Mesenchymal stem cell (in vitro differentiated cells and primary cell): ENCODE measurements around the gene CASS4.

ENCODE experiments used
- DNase-seq: peaks from one replicate; pipeline ENCODE4 v3.0.0-alpha.2; 2013
- H2AFZ ChIP-seq: one replicate; pipeline ENCODE4 v1.6.1; 2013; ENCODE audit warnings: low read depth, mild to moderate bottlenecking, control low read depth, inconsistent platforms, low read length, moderate library complexity
- H2AK5ac ChIP-seq: 2 replicates; pipeline ENCODE4 v1.6.1; 2013; ENCODE audit warnings: low read length, moderate library complexity, mild to moderate bottlenecking, inconsistent platforms; ENCODE audit not compliant: severe bottlenecking
- H2BK120ac ChIP-seq: one replicate; pipeline ENCODE4 v1.6.1; 2013; ENCODE audit warnings: low read depth, mild to moderate bottlenecking, inconsistent platforms, low read length, moderate library complexity
- H2BK12ac ChIP-seq, 2 experiments: one replicate each; pipeline ENCODE4 v1.6.1; 2013; ENCODE audit warnings: inconsistent platforms in 2 of 2, low read length in 2 of 2, mild to moderate bottlenecking in 2 of 2, moderate library complexity in 2 of 2, control low read depth in 1 of 2
- H2BK15ac ChIP-seq: one replicate; pipeline ENCODE4 v1.6.1; 2013; ENCODE audit warnings: mild to moderate bottlenecking, low read depth, inconsistent platforms; ENCODE audit not compliant: poor library complexity, severe bottlenecking
- H2BK5ac ChIP-seq: 2 replicates; pipeline ENCODE4 v1.6.1; 2013; ENCODE audit warnings: low read depth, mild to moderate bottlenecking, low read length, control low read depth, inconsistent platforms; ENCODE audit not compliant: poor library complexity, severe bottlenecking
- H3K14ac ChIP-seq, 2 experiments: one replicate each; pipeline ENCODE4 v1.6.1; 2013; ENCODE audit warnings: inconsistent platforms in 2 of 2, low read length in 2 of 2, control low read depth in 1 of 2, mild to moderate bottlenecking in 1 of 2, moderate library complexity in 1 of 2
- H3K18ac ChIP-seq, 2 experiments: one replicate each; pipeline ENCODE4 v1.6.1; 2013; ENCODE audit warnings: inconsistent platforms in 2 of 2, low read length in 2 of 2, control low read depth in 1 of 2, low read depth in 1 of 2, mild to moderate bottlenecking in 1 of 2
- H3K23ac ChIP-seq, 2 experiments: one replicate each; pipeline ENCODE4 v1.6.1; 2013; ENCODE audit warnings: inconsistent platforms in 2 of 2, low read length in 2 of 2, mild to moderate bottlenecking in 2 of 2, moderate library complexity in 2 of 2, control low read depth in 1 of 2
- H3K27ac ChIP-seq: 2 replicates; pipeline ENCODE4 v1.5.1; 2013; ENCODE audit warnings: mild to moderate bottlenecking, moderate library complexity, low read length, control low read depth, inconsistent platforms; ENCODE audit not compliant: poor library complexity, severe bottlenecking
- H3K27me3 ChIP-seq, 2 experiments: 2 replicates each; pipeline versions ENCODE4 v1.6.1 to v1.7.0; 2013; ENCODE audit warnings: low read length in 2 of 2, mild to moderate bottlenecking in 2 of 2, moderate library complexity in 2 of 2, control low read depth in 1 of 2, inconsistent platforms in 1 of 2; ENCODE audit not compliant: control insufficient read depth in 1 of 2, insufficient read depth in 1 of 2
- H3K36me3 ChIP-seq, 2 experiments: 2 replicates each; pipeline versions ENCODE4 v1.6.1 to v1.7.0; 2013; ENCODE audit warnings: low read length in 2 of 2, control low read depth in 1 of 2, inconsistent platforms in 1 of 2, low read depth in 1 of 2, mild to moderate bottlenecking in 1 of 2; ENCODE audit not compliant: insufficient read depth in 2 of 2, control insufficient read depth in 1 of 2
- H3K4ac ChIP-seq, 2 experiments: one replicate each; pipeline ENCODE4 v1.6.1; 2013; ENCODE audit warnings: inconsistent platforms in 2 of 2, low read length in 2 of 2, mild to moderate bottlenecking in 2 of 2, moderate library complexity in 2 of 2, control low read depth in 1 of 2, low read depth in 1 of 2
- H3K4me1 ChIP-seq: 2 replicates; pipeline ENCODE4 v1.6.1; 2013; ENCODE audit warnings: low read depth, low read length, control low read depth; ENCODE audit not compliant: control insufficient read depth, insufficient read depth
- H3K4me2 ChIP-seq: 2 replicates; pipeline ENCODE4 v1.6.1; 2013; ENCODE audit warnings: low read length, mild to moderate bottlenecking, inconsistent platforms; ENCODE audit not compliant: poor library complexity, severe bottlenecking
- H3K4me3 ChIP-seq, 2 experiments: 2 replicates each; pipeline versions ENCODE4 v1.5.1 to v1.7.0; 2013; ENCODE audit warnings: low read length in 2 of 2, mild to moderate bottlenecking in 2 of 2, control low read depth in 1 of 2, low read depth in 1 of 2; ENCODE audit not compliant: insufficient read depth in 1 of 2
- H3K79me1 ChIP-seq: replicated peaks from 2 replicates; pipeline ENCODE4 v1.6.1; 2013; ENCODE audit warnings: mild to moderate bottlenecking, control low read depth, low read length, inconsistent platforms; ENCODE audit not compliant: poor library complexity, severe bottlenecking
- H3K9ac ChIP-seq: 2 replicates; pipeline ENCODE4 v1.7.0; 2013; ENCODE audit warnings: mild to moderate bottlenecking, low read length, moderate library complexity
- H3K9me3 ChIP-seq: 2 replicates; pipeline ENCODE4 v1.7.0; 2013; ENCODE audit warnings: mild to moderate bottlenecking, low read length; ENCODE audit not compliant: control insufficient read depth
- H4K8ac ChIP-seq: one replicate; pipeline ENCODE4 v1.6.1; 2013; ENCODE audit warnings: inconsistent platforms, mild to moderate bottlenecking, low read length, moderate library complexity
- H4K91ac ChIP-seq: one replicate; pipeline ENCODE4 v1.6.1; 2013; ENCODE audit warnings: mild to moderate bottlenecking, low read length, inconsistent platforms
- WGBS: methylation state at CpG from one replicate; pipeline ENCODE4 v1.1.7; 2013; ENCODE audit warnings: mixed read lengths; 5-methylcytosine and 5-hydroxymethylcytosine counted together

CASS4 gene

GRCh38 chr20:56458206-56458821 is 46.3 kb downstream of the CASS4 start:
- Histone ChIP-seq H3K14ac (no peak overlapping the region), H2AFZ (no peak overlapping the region), H2AK5ac (no peak overlapping the region), H2BK120ac (no peak overlapping the region), H3K4me2 (no peak overlapping the region), H3K79me1 (no peaks in the 10 kb centered on the region), H3K36me3 (no peaks in the 10 kb centered on the region), H3K4me1 (no peaks in the 10 kb centered on the region), H2BK15ac (no peak overlapping the region), H3K9ac (no peak overlapping the region), H3K4me3 (no peak overlapping the region), H2BK12ac (no peak overlapping the region), H3K27me3 (no peaks in the 10 kb centered on the region), H3K23ac (no peak overlapping the region), H3K18ac (no peak overlapping the region), H2BK5ac (no peak overlapping the region), H4K91ac (no peak overlapping the region), H3K27ac (no peak overlapping the region), H3K9me3 (no peaks in the 10 kb centered on the region), H3K4ac (no peak overlapping the region), H4K8ac (no peak overlapping the region)
- DNase-seq = no peak
- 82% methylated on average over 22 of the region's 22 CpGs for WGBS

- no peak overlapping the region for H4K8ac ChIP-seq
- H3K18ac ChIP-seq = no peak overlapping the region
- no peak overlapping the region for H3K4me2 ChIP-seq
- no peak overlapping the region for H3K9ac ChIP-seq
- no peak for DNase-seq
- no peaks in the 10 kb centered on the region for H3K9me3 ChIP-seq
- H3K27ac ChIP-seq = no peak overlapping the region
- H3K14ac ChIP-seq = no peak overlapping the region
- H2AK5ac ChIP-seq = no peak overlapping the region
- H3K4ac ChIP-seq = no peak overlapping the region
- no peak overlapping the region for H2BK12ac ChIP-seq
- H3K79me1 ChIP-seq = no peaks in the 10 kb centered on the region
- H3K36me3 ChIP-seq = no peaks in the 10 kb centered on the region
- WGBS = 70% methylated on average over 3 of the region's 3 CpGs
- H2BK120ac ChIP-seq = no peak overlapping the region
- H3K23ac ChIP-seq = peak overlapping the region in 1 of 2 experiments; percentile 72
- no peak overlapping the region for H2BK15ac ChIP-seq
- no peak overlapping the region for H2BK5ac ChIP-seq
- H4K91ac ChIP-seq = no peak overlapping the region
- no peaks in the 10 kb centered on the region for H3K27me3 ChIP-seq
- H2AFZ ChIP-seq = no peak overlapping the region
- no peak overlapping the region for H3K4me3 ChIP-seq
- H3K4me1 ChIP-seq = no peaks in the 10 kb centered on the region
Observed at GRCh38 chr20:56460459-56460858, 48.4 kb downstream of the CASS4 start.

GRCh38 chr20:56461576-56461975 is 49.5 kb downstream of the CASS4 start:
- Histone ChIP-seq H4K8ac (no peak overlapping the region), H3K23ac (no peak overlapping the region), H2AFZ (no peak overlapping the region)

DNA sequence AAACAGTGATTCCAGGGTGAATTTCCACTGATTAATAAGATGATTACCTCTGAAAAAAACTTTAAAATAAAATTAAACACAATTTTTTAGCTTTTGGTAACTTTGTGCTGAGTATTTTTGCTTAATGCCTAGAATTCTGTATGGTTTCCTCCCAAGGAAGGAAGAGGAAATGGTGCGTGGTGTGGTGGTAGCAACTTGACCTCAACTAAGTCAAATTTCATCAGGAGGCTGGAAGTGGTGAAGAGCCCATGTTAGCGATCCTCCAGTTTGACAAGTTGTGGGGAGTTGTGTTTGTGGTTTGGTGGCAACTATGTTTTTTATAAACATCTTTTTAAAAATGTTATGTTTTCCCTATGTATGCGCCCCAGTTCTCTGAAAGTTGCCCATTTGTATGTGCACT is 51.4 kb downstream of the CASS4 start:
- no peak overlapping the region for H2AFZ ChIP-seq
- DNase-seq = no peak
- H3K27ac ChIP-seq = no peak overlapping the region
- no peak overlapping the region for H3K23ac ChIP-seq
- WGBS = 95% methylated on average over 2 of the region's 3 CpGs
- H3K9ac ChIP-seq = no peak overlapping the region
- H3K4ac ChIP-seq = no peak overlapping the region
- no peak overlapping the region for H2AK5ac ChIP-seq
- no peaks in the 10 kb centered on the region for H3K79me1 ChIP-seq
- H2BK5ac ChIP-seq = no peak overlapping the region
- H3K4me3 ChIP-seq = no peak overlapping the region
- no peaks in the 10 kb centered on the region for H3K4me1 ChIP-seq
- no peak overlapping the region for H3K14ac ChIP-seq
- H4K91ac ChIP-seq = no peak overlapping the region
- H3K36me3 ChIP-seq = no peaks in the 10 kb centered on the region
- H3K4me2 ChIP-seq = no peak overlapping the region
- no peak overlapping the region for H2BK15ac ChIP-seq
- H3K9me3 ChIP-seq = no peaks in the 10 kb centered on the region
- H2BK120ac ChIP-seq = no peak overlapping the region
- no peaks in the 10 kb centered on the region for H3K27me3 ChIP-seq
- H4K8ac ChIP-seq = no peak overlapping the region
- H2BK12ac ChIP-seq = no peak overlapping the region
- H3K18ac ChIP-seq = no peak overlapping the region

More at GRCh38 chr20:56461576-56461975, 49.5 kb downstream of the CASS4 start:
- Histone ChIP-seq H3K27ac (no peak overlapping the region), H2BK12ac (no peak overlapping the region), H3K36me3 (no peaks in the 10 kb centered on the region), H3K4me2 (no peak overlapping the region), H2BK15ac (no peak overlapping the region), H3K4ac (no peak overlapping the region), H2AK5ac (no peak overlapping the region), H2BK5ac (no peak overlapping the region), H3K9me3 (no peaks in the 10 kb centered on the region), H3K18ac (no peak overlapping the region), H3K14ac (no peak overlapping the region), H3K4me1 (no peaks in the 10 kb centered on the region), H3K79me1 (no peaks in the 10 kb centered on the region), H3K27me3 (no peaks in the 10 kb centered on the region), H3K4me3 (no peak overlapping the region), H2BK120ac (no peak overlapping the region), H4K91ac (no peak overlapping the region), H3K9ac (no peak overlapping the region)
- DNase-seq = no peak
- WGBS = 53% methylated on average over 3 of the region's 3 CpGs
